Keratinocyte (primary cell): ENCODE data around the gene CSNK1D.

Experiments
- CTCF ChIP-seq, 3 experiments: IDR thresholded peaks in 1 of 3; conservative IDR thresholded peaks in 1 of 3; optimal IDR thresholded peaks in 1 of 3; 2 replicates in 2 of 3; 3 replicates in 1 of 3; pipeline versions ENCODE3 to v1.5.1; 2011; ENCODE audit warnings: low read length in 3 of 3, mild to moderate bottlenecking in 3 of 3, moderate library complexity in 2 of 3, control low read depth in 1 of 3, inconsistent platforms in 1 of 3; ENCODE audit not compliant: insufficient read depth in 2 of 3; ENCODE audit errors: extremely low read depth in 1 of 3
- EZH2 ChIP-seq: IDR thresholded peaks from one replicate; pipeline ENCODE4 v1.6.1; 2012; ENCODE audit warnings: inconsistent platforms, mild to moderate bottlenecking, low read length, moderate library complexity

GRCh38 chr17:82193520-82194220 lies 79.8 kb downstream of the CSNK1D start:
- TF ChIP-seq CTCF (optimal IDR thresholded peaks at IDR 0.05 in 1 of 3, IDR thresholded peaks at IDR 0.05 in 1 of 3, conservative IDR thresholded peaks at IDR 0.05 in 1 of 3; ENCODE audit: extremely low read depth in 1 of 3, insufficient read depth in 2 of 3, low read length in 3 of 3) (no peak), EZH2 (no peak)
